Activated naive CD4-positive, alpha-beta T cell treated with anti-CD3 and anti-CD28 coated beads for 36 hours (primary cell): ENCODE data around the gene FHOD1. TPM values are rescaled to one million over a fixed set of nuclear protein-coding genes. Genes with fewer than 3 reads are reported as not detected.

Source experiments
- CTCF ChIA-PET: fragments of 350-600 bp; sonication (Branson Sonifier 250); formaldehyde crosslinking; loops from one replicate; lab custom pipeline; 2021; ENCODE audit warnings: antibody characterized with exemption; lab: Charles Lee
- DNase-seq: peaks from one replicate; pipeline ENCODE4 v3.0.0-alpha.2; 2020
- H3K27ac Mint-ChIP-seq: one replicate; pipeline ENCODE4 v1.8.0; 2021; ENCODE audit warnings: mild to moderate bottlenecking, mixed read lengths
- H3K27me3 Mint-ChIP-seq: one replicate; pipeline ENCODE4 v1.8.0; 2021; ENCODE audit warnings: low read depth, mixed read lengths
- H3K36me3 Mint-ChIP-seq: one replicate; pipeline ENCODE4 v1.8.0; 2021; ENCODE audit warnings: low read depth, mixed read lengths
- H3K4me1 Mint-ChIP-seq: one replicate; pipeline ENCODE4 v1.8.0; 2021; ENCODE audit warnings: low read depth, mixed read lengths
- H3K4me3 Mint-ChIP-seq: one replicate; pipeline ENCODE4 v1.8.0; 2021; ENCODE audit warnings: mild to moderate bottlenecking, moderate library complexity, mixed read lengths
- H3K9me3 Mint-ChIP-seq: one replicate; pipeline ENCODE4 v1.8.0; 2021; ENCODE audit warnings: mixed read lengths
- intact Hi-C: fragments of 100-400 bp; cut with micrococcal nuclease; formaldehyde crosslinking; loops from one replicate; pipeline ENCODE4 v1.15.1; 2023
- total RNA-seq, 2 experiments: library from RNA; stranded (reverse); gene quantifications; one replicate each; pipeline ENCODE4 v1.2.3, GENCODE V29; 2021

Gene FHOD1
- total RNA-seq, 2 experiments from 2014 or later: 70.7 to 73.7 TPM

DNA sequence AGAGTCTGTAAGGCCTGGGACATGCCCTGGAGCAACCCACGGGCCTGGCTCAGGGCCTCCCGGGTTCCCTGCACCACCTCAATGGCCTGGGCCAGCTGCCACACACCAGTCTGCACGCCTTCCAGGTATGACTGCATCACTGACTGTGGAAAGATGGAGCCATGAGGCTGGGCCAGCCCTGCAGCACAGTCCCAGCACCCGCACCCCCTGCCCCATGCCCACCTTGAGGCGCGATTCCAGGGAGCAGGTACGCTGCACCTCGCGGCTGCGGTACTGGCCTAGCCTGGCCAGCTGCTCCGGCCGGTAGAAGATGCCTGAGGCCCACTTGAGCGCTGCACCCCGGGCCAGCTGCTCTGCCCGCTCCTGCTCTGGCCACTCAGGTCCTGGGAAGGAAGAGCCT, 58.5 kb downstream of the FHOD1 start:
- H3K27me3 Mint-ChIP-seq: peaks cover 6% of the 10 kb centered on the region
- intact Hi-C loops: no loop called here

DNA sequence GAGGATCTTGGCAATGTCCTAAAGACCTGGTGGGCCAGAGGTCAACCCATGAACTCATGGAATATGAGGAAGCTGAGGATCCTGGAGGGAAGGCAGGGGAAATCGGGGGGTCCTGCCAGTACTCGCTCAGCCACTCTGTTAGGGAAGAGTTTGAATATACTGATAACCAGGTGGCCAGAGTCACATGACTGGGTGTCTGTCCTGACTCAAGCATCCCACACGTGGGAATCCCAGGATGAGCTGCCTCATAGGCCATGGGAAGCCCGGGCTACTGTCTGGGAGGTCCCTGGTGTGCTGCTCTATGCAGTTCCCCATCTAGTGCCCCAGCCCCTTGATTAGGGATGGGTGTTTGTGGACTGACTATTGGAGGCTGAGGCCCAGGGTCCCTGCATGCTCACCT, 59.0 kb downstream of the FHOD1 start:
- no peak for DNase-seq
- Mint-ChIP-seq H3K27me3 (peaks cover 6% of the 10 kb centered on the region), H3K36me3 (peaks cover 4% of the 10 kb centered on the region), H3K4me1 (peaks cover 24% of the 10 kb centered on the region), H3K9me3 (no peaks in the 10 kb centered on the region), H3K27ac (no peak overlapping the region), H3K4me3 (no peak overlapping the region)
- CTCF ChIA-PET: interaction anchor here (1.6 kb wide), 1 partner anchor 170 kb away, joined by 4 read pairs; no protein-coding TSS in a partner anchor
- intact Hi-C loops: no loop called here

More for the DNA sequence above, 58.5 kb downstream of the FHOD1 start:
- Mint-ChIP-seq H3K9me3 (no peaks in the 10 kb centered on the region), H3K4me3 (no peak overlapping the region), H3K4me1 (peaks cover 29% of the 10 kb centered on the region), H3K36me3 (peaks cover 5% of the 10 kb centered on the region), H3K27ac (no peak overlapping the region)
- no peak for DNase-seq
- CTCF ChIA-PET: interaction anchor here (1.6 kb wide), 1 partner anchor 171 kb away, joined by 4 read pairs; no protein-coding TSS in a partner anchor

DNA sequence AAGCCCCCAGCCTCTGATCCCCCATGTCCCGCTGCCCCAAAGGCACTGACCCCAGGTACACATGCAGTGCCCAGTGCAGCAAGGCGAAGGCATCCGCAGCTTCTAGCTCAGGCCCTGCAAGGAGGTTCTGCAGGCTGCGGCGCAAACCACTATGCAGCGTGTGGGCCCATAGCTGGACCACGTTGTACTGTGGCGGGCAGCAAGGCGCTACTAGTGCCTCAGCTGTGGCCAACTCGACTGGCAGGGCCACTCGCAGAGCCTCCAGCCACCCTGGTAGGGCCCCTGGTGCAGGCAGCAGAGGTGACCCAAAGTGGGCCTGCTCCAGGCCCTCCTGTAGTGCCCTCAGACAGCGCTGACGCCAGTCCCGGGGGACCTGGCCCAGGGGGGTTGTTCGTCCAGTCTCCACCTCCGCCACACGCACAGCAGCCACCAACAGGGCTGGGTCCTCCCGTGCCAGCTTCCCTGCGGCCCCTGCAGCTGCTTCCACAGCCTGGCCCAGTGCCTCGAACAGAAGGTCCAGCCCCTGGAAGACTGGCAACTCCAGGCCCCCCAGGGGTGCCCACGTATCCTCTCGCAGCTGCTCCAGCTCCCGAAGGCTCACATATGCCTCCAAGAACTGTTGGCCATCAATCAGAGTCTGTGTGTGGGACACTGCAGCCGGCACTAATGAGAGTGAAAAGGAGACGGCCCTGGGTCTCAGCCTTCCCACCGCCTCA, 59.9 kb downstream of the FHOD1 start:
- peaks cover 6% of the 10 kb centered on the region for H3K27me3 Mint-ChIP-seq
- intact Hi-C loops: no loop called here
- peaks cover 14% of the 10 kb centered on the region for H3K4me1 Mint-ChIP-seq
- no peak overlapping the region for H3K27ac Mint-ChIP-seq
- no peak for DNase-seq
- CTCF ChIA-PET: interaction anchor here (0.8 kb wide), 1 partner anchor 33 kb away, joined by 3 read pairs; no protein-coding TSS in a partner anchor
- no peaks in the 10 kb centered on the region for H3K36me3 Mint-ChIP-seq
- no peak overlapping the region for H3K4me3 Mint-ChIP-seq
- no peaks in the 10 kb centered on the region for H3K9me3 Mint-ChIP-seq

DNA sequence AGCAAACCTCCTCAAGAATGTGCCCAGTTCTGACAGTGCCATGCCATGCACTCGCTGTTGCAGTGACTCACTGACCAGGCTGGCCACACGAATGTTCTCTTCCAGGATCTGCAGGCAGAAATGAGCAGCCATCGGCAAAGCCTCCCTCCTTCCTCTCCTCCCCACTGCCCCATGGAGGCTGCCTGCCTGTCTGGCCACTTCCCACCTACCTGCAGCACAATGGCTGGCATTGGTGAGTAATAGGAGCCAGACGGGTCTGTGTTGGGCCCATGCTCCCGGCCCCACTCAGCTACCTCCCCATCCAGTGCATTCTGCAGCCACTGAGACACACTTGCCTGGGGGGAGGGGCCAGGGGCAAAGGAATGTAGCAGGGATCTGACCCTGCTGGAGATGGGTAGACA, 60.7 kb downstream of the FHOD1 start:
- Mint-ChIP-seq H3K36me3 (no peaks in the 10 kb centered on the region), H3K4me1 (peaks cover 14% of the 10 kb centered on the region), H3K4me3 (no peak overlapping the region), H3K9me3 (no peaks in the 10 kb centered on the region), H3K27me3 (peaks cover 6% of the 10 kb centered on the region), H3K27ac (no peak overlapping the region)
- CTCF ChIA-PET: no interaction called here
- intact Hi-C loops: no loop called here
- DNase-seq: no peak

DNA sequence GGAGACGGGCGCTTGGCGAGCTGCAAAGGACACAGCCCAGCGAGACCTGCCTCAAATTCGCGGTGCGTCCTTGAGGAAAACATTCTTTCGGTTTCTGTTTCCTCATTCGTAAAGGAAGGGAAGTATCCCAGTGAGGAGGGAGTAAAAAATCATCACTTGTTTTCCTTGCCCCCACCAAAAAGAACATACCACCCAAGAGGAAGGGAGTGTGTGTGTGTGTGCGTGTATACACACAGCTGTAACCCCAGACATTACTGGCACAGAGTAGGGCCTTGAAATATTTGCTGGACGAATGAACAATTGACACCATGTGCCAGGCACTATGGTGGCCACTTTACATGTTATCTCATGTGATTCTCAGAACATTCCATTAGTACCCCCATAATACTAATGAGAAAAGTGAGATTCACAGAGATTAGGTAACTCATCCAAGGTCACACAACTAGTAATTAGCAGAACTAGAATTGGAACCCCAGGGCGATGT, 61.6 kb downstream of the FHOD1 start:
- Mint-ChIP-seq H3K36me3 (no peaks in the 10 kb centered on the region), H3K4me3 (no peak overlapping the region), H3K9me3 (no peaks in the 10 kb centered on the region), H3K27ac (no peak overlapping the region), H3K4me1 (peaks cover 10% of the 10 kb centered on the region), H3K27me3 (peaks cover 6% of the 10 kb centered on the region)
- CTCF ChIA-PET: interaction anchor here (0.6 to 2.3 kb wide), 20 partner anchors 10 to 241 kb away, joined by 3 to 23 read pairs (median 6); partner anchors contain the start of genes CES3, ELMO3, FBXL8 and FHOD1
- no peak for DNase-seq
- intact Hi-C loops: loop anchor here (1.0 kb wide), 2 partner anchors 208 to 231 kb away; no protein-coding TSS in a partner anchor

DNA sequence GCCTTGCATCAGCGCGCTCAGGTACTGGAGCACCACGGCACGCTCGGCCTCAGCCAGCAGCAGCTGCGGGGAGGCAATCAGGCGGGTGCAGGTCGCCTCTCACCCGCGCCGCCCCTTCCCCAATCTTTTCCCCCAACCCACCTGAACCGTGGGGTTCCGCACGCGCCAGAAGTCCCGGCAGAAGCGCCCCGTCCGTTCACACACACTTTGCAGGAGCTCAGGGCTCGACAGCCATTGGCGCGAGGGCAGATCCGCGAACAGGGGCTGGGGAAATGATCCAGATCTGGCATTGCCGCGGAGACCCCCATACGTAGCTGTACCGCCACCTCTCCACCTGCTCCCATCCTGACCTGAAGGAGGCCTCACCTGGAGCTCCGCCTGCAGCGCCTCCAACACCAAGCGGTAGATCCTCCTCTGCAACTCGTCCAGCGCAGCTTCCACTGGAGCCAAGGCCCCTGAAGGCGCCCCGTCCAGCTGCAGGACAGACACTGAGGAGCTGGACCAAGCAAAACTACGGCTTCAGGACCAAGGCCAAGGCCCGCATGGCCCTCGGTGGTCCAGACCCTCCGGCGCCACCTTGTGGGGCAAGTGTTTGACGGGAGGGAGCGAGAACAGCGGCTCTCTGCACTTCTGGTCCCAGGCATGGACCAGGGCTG, 62.2 kb downstream of the FHOD1 start:
- no peak overlapping the region for H3K27ac Mint-ChIP-seq
- H3K4me1 Mint-ChIP-seq: peaks cover 10% of the 10 kb centered on the region
- intact Hi-C loops: loop anchor here (1.0 kb wide), 2 partner anchors 208 to 231 kb away; no protein-coding TSS in a partner anchor
- no peaks in the 10 kb centered on the region for H3K9me3 Mint-ChIP-seq
- peaks cover 6% of the 10 kb centered on the region for H3K27me3 Mint-ChIP-seq
- H3K36me3 Mint-ChIP-seq: no peaks in the 10 kb centered on the region
- peak overlapping the region; percentile 69 for H3K4me3 Mint-ChIP-seq
- peak; percentile 88 for DNase-seq
- CTCF ChIA-PET: interaction anchor here (0.6 to 2.3 kb wide), 25 partner anchors 9 to 241 kb away, joined by 3 to 23 read pairs (median 5); partner anchors contain the start of genes CES3, ELMO3, FBXL8 and FHOD1

DNA sequence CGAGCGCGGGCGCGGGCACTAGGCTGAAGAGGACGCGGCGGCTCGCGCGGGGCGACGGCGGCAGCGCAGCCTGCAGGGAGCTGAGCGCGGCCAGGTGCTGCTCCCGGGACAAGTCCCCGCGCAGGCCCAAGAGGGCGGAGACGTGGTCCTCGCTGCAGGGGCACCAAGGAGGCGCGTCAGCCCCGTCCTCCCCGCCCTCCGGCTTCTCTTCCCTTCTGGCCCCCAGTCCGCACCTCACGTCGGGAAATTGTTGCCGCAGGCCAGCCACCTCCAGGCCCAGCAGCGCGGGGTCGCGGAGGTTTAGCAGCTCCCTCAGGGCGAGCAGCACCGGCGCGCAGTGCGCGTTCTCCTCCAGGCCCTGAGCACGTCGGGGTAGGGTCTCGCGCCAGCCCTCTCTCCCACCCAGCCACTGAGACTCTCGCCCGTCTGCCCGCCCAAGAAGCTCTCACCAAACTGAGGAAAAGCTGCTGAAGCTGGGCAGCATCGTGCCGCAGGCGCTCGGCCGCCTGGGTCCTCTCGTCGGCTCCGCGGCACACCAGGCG, 62.8 kb downstream of the FHOD1 start:
- no peak for DNase-seq
- Mint-ChIP-seq H3K4me1 (peaks cover 10% of the 10 kb centered on the region), H3K9me3 (no peaks in the 10 kb centered on the region), H3K27ac (no peak overlapping the region), H3K4me3 (peak overlapping the region; percentile 50), H3K27me3 (peaks cover 10% of the 10 kb centered on the region), H3K36me3 (no peaks in the 10 kb centered on the region)
- intact Hi-C loops: no loop called here
- CTCF ChIA-PET: interaction anchor here (0.7 to 2.3 kb wide), 23 partner anchors 9 to 237 kb away, joined by 3 to 23 read pairs (median 6); partner anchors contain the start of genes ELMO3, FBXL8, FHOD1 and HSF4

DNA sequence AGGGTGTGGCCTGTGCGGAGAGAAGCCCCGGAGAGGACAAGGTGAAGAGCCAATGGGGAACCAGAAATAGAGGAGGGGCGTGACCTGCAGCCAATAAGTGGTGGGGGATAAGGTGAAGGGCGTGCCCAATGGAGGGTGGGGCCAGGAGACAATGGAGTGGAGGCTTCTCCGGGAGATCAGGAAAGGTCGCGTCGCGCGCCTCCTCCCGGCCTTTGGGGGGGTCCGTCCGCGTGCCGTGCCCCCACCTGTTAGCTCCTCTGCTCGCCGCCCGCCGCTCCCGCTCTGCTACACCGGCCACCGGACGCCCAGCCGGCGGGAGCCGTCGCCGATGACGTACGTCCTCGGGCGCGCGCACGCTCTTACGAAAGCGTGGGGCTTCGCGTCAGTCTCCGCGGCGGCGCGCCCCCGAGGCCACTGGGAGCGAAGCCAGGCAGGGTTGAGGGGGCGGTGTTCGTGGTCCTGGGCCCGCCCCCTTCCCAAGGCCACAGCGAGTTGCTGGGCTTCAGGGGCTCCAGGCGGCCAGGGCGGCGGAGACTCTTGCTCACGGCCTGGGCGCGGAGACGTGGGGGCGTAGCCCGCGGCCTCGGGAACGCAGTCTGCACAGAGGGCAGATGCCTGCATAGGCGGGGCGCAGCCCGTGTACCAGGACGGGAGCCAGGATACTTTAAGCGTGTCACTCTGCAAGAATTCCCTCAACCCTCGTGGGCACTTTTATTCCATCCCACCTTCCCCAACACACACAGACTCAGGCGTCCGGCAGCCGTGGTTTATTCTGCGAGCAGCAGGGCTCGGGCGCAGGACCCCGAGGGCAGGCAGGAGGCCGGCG, 63.4 kb downstream of the FHOD1 start, which contains the start of gene MATCAP1:
Gene MATCAP1 (minus strand): TSS at position 337 of the 826 bp plus-strand sequence. CDS start 3,353 bp downstream, outside the sequence.
- Mint-ChIP-seq H3K4me3 (peak within 1 kb of the TSS; percentile 50), H3K9me3 (no peaks in the 10 kb centered on the region), H3K27me3 (peaks cover 16% of the 10 kb centered on the region), H3K27ac (no peak within 1 kb of the TSS), H3K4me1 (peaks cover 12% of the 10 kb centered on the region), H3K36me3 (no peaks in the 10 kb centered on the region)
- CTCF ChIA-PET: interaction anchor here (1.1 to 2.3 kb wide), 11 partner anchors 8 to 225 kb away, joined by 3 to 23 read pairs (median 6); partner anchors contain the start of genes ELMO3 and FHOD1
- intact Hi-C loops: loop anchor here (1.0 to 2.0 kb wide), 9 partner anchors 8 to 623 kb away; partner anchors contain the start of genes E2F4, RANBP10, TMEM208 and TSNAXIP1
- peak; percentile 97 for DNase-seq

DNA sequence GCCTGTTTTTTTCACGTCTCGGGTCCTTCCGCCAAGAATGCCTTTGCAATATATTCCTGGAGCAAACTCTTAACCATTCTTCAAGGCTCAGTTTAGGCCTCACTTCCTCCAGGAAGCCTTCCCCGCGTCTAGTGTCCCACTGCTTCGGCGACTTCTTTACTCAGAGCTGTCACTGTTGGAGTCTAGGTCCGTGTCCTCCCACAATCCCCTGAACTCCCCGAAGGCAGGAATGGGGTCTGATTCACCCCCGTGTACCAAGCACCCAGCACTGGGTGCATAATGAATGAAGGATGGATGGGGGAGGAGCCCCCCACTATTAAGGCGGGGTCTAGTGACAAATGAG, 64.0 kb downstream of the FHOD1 start:
- no peaks in the 10 kb centered on the region for H3K36me3 Mint-ChIP-seq
- H3K27ac Mint-ChIP-seq: no peak overlapping the region
- peaks cover 16% of the 10 kb centered on the region for H3K4me1 Mint-ChIP-seq
- H3K9me3 Mint-ChIP-seq: no peaks in the 10 kb centered on the region
- H3K27me3 Mint-ChIP-seq: peaks cover 20% of the 10 kb centered on the region
- no peak overlapping the region for H3K4me3 Mint-ChIP-seq
- CTCF ChIA-PET: interaction anchor here (1.1 to 1.6 kb wide), 4 partner anchors 28 to 224 kb away, joined by 3 to 5 read pairs (median 3); partner anchors contain the start of gene FHOD1
- DNase-seq: no peak
- intact Hi-C loops: loop anchor here (1.0 to 2.0 kb wide), 9 partner anchors 9 to 624 kb away; partner anchors contain the start of genes E2F4, RANBP10, TMEM208 and TSNAXIP1

DNA sequence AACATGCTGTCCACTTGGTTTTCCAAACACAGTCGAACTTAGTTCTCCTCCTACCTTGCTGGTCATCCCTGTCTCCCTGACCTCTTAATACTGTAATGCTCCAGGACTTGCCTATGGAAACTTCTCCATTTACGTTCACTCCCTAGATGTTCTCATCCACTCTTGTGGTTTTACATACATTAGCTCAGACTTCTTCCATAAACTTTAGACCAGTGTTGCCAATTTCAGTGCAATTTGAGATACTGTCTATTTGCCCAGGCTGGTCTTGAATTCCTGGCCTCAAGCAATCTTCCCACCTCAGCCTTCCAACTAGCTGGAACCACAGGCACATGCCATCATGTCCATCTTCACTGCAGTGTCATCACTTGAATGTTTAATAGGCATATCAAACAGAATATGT, 65.0 kb downstream of the FHOD1 start:
- intact Hi-C loops: loop anchor here (2.0 kb wide), 4 partner anchors 45 to 625 kb away; partner anchors contain the start of genes RANBP10, TMEM208 and TSNAXIP1
- H3K4me1 Mint-ChIP-seq: peaks cover 20% of the 10 kb centered on the region
- peaks cover 26% of the 10 kb centered on the region for H3K27me3 Mint-ChIP-seq
- no peaks in the 10 kb centered on the region for H3K9me3 Mint-ChIP-seq
- no peaks in the 10 kb centered on the region for H3K36me3 Mint-ChIP-seq
- CTCF ChIA-PET: interaction anchor here (1.0 to 1.6 kb wide), 4 partner anchors 27 to 166 kb away, joined by 3 to 5 read pairs (median 4); partner anchors contain the start of gene FHOD1
- DNase-seq: no peak
- H3K27ac Mint-ChIP-seq: no peak overlapping the region
- H3K4me3 Mint-ChIP-seq: no peak overlapping the region

DNA sequence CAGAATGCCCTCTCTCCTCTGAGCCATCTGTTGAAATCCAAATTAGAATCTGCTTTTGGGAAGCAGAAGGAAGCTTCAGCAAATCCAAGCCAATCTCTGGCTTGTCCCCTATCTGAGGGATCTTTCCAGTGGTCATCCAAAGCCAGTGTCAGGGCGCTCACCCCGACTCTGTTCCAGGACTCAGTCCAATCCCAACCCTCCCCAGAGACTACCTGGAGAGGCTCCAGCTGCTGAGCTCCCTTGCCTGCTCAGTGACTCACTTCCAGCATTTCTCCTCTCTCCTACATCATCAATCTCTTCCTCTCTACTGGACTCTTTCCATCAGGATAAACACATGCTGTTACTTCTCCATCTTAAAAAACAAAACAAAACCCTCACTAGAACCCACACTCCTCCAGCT, 65.9 kb downstream of the FHOD1 start:
- H3K9me3 Mint-ChIP-seq: no peaks in the 10 kb centered on the region
- H3K36me3 Mint-ChIP-seq: no peaks in the 10 kb centered on the region
- H3K27ac Mint-ChIP-seq: no peak overlapping the region
- H3K4me3 Mint-ChIP-seq: no peak overlapping the region
- peaks cover 20% of the 10 kb centered on the region for H3K4me1 Mint-ChIP-seq
- no peak for DNase-seq
- intact Hi-C loops: no loop called here
- CTCF ChIA-PET: no interaction called here
- peaks cover 32% of the 10 kb centered on the region for H3K27me3 Mint-ChIP-seq
